GM13977 (cell line): ENCODE results near the gene F2RL1.
"Not testable (repeated sequence)": the region's sequence is repeated elsewhere in the genome, so short reads cannot be mapped to it uniquely, and the experiment has no call there.

Experiments
- DNase-seq: peaks from one replicate; pipeline ENCODE4 v3.0.0; 2012; ENCODE audit warnings: low spot score
- CTCF ChIP-seq: IDR thresholded peaks from 2 replicates; pipeline ENCODE4 v1.5.1; 2012; ENCODE audit warnings: mild to moderate bottlenecking, control low read depth; ENCODE audit not compliant: insufficient read depth; ENCODE audit errors: extremely low read depth, missing control alignments
- in situ Hi-C: fragments of 300-500 bp; cut with MboI; formaldehyde crosslinking; loops from one replicate; pipeline ENCODE4 v1.12.0; 2022; ENCODE audit warnings: low sequenced_read_pairs, low pct_unique_long_range_greater_than_20kb, mixed read lengths, inconsistent platforms; ENCODE audit not compliant: unreplicated experiment

The F2RL1 gene

GRCh38 chr5:76818844-76819831, at the start of gene F2RL1:
TSS of gene F2RL1 (plus strand) at chr5:76819030. CDS start at chr5:76819183, 153 bp downstream.
- in situ Hi-C loops, result no loop called here
- no peak for TF ChIP-seq CTCF
- no peak for DNase-seq

GRCh38 chr5:76771041-76771440, 47.8 kb upstream of the F2RL1 start:
- in situ Hi-C loops, result loop anchor here (10.0 kb wide), 1 partner anchor 176 kb away; no protein-coding TSS in a partner anchor
- DNase-seq, result not testable (repeated sequence)

- TF ChIP-seq CTCF, result no peak
- no peak for DNase-seq
- in situ Hi-C loops, result loop anchor here (10.0 kb wide), 1 partner anchor 177 kb away; no protein-coding TSS in a partner anchor
These were observed 47.0 kb upstream of the F2RL1 start for GRCh38 chr5:76771705-76772405.

- no peak for DNase-seq
- in situ Hi-C loops, result loop anchor here (10.0 kb wide), 1 partner anchor 181 kb away; no protein-coding TSS in a partner anchor
- no peak for TF ChIP-seq CTCF
These were observed 42.9 kb upstream of the F2RL1 start for GRCh38 chr5:76775921-76776320.

GRCh38 chr5:76776391-76776790, 42.4 kb upstream of the F2RL1 start:
- in situ Hi-C loops, result loop anchor here (10.0 kb wide), 1 partner anchor 182 kb away; no protein-coding TSS in a partner anchor
- no peak for DNase-seq
- no peak for TF ChIP-seq CTCF

- in situ Hi-C loops, DNase-seq: not testable (repeated sequence)
These were observed 38.2 kb upstream of the F2RL1 start for GRCh38 chr5:76780616-76781015.

- TF ChIP-seq CTCF, result no peak
- no peak for DNase-seq
- in situ Hi-C loops, result no loop called here
These were observed 37.1 kb upstream of the F2RL1 start for GRCh38 chr5:76781775-76782174.
